Inferior parietal cortex (tissue), 1 donor: ENCODE measurements around the gene GPRC5B.
A peak's percentile ranks its signal among the peaks of the same experiment; 100 is the strongest.

ENCODE experiments used
- DNase-seq: peaks from one replicate; pipeline ENCODE4 v3.0.0-alpha.2; 2016; ENCODE audit errors: extremely low spot score

Gene GPRC5B

DNA sequence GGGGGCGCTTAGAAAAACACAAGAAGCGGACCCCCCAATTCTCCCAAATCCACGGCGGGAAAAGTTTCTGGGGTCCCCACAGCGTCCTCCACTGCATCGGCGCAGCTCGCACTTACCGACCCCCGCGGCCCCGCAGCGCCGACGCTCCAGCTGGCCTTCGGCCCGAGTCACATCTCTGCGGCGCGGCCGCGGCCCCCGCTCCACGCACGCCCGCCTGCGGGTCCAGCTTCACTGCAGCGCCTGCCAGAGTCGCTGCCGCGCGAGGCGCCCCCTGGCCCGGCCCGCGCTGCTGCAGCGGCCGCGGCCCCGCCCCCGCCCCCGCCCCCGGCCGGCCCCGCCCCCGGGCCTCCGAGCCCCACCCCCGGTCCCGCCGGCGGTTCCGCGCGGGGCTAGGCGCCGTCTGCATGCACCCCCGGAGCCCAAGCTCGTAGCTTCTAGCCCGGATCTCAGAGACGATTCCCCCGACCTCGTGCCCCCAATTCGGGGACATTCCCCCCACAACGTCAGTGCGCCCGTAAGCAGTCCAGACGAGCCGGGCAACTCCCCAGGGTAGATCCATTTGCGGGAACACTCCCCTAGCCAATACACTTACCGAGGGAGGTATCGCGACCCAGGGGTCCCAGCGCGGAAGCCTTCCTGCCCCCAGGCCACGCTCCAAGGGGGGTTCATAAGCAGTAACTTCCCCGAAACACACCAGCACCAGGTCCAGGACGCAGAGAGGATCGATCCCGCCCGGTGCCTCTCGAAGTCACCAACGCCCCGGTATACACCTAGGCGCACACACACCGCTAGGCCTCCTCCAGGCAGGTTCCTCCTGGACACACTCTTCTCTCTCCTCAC is at the start of gene GPRC5B:
Gene GPRC5B, minus strand, starts transcription at position 238 of the 840 bp plus-strand sequence. CDS start 12,003 bp downstream, outside the sequence.
- no peak for DNase-seq

GRCh38 chr16:19933740-19934139 is 49.1 kb upstream of the GPRC5B start:
- DNase-seq = no peak

DNA sequence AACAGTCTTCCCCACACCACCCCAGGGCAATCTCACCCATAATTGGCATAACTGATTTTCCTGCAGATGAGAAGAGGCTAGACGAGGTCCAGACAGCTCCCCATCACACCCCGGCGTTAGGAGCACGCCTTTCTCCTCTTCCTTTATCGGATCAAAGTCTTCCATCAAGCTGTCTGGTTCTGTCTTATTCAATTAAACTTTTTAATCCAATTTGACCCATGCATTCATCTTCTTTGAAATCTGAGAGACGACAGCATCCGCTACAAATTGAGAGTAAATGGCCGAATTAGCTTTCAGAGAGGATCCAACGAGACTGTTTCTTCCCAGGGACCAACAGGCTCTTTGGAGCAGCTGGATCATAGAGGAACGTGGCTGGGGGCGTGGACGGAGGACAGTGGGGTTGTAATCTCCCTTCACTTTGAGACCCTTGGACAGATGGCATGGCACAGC is 44.4 kb upstream of the GPRC5B start:
- DNase-seq = no peak

DNA sequence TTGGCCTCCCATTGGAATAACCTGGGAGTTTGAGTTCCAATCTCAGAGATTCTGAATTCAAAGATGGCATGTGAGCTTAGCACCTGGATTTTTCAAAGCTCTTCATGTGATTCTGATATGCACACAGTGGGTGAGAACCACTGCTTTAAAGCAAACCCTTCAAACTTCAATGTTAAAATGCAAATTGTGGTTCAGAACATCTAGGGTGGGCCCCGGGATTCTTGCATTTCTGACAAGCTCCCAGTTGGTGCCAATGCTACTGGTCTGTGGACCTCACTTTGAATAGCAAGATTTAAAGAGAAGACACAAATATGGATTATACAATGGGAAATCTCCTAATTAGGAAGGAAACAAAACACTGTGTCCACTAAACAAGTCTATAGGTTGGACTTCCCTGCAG is 43.8 kb upstream of the GPRC5B start:
- DNase-seq = no peak

GRCh38 chr16:19926449-19927390 is 42.1 kb upstream of the GPRC5B start:
- no peak for DNase-seq

DNA sequence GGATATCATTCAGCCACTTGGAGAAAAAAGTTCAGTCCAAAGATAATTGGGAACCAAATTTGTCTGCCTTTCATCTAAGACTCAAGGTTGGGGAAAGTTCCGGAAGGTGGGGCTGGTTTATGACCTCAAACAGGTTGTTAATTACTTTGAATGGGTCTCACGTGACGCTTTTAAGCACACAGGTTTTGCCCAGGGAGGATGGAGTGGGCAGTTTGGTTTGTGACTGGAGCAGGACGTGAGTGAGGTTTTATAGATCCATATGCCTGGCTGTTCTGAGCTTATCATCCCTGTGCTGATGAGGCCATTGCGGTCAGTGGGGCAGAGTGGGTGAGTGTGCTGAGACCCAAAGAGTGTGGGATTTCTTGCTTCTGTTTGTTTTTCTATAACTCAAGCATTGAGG is 38.7 kb upstream of the GPRC5B start:
- no peak for DNase-seq

- DNase-seq = no peak
These were observed 34.5 kb upstream of the GPRC5B start for GRCh38 chr16:19919142-19919541.

DNA sequence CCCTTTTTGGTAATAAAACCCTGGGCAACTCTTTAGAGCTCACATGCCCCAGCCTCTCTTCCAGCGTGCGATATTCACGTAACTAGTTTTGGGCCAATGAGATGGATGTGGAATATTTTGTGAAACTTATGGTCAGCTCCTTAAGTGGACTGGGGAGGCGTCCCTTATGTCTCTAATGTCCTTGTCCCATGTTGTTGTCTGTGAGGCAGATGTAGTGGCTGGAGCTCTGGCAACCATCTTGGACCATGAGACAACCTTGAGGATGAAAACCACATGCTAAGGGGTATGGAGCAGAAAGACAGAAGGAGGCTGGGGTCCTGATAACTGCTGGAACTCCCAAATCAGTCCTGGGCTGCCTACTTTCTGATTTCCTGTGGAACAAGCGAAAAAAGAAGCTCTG is 31.4 kb upstream of the GPRC5B start:
- DNase-seq = no peak

DNA sequence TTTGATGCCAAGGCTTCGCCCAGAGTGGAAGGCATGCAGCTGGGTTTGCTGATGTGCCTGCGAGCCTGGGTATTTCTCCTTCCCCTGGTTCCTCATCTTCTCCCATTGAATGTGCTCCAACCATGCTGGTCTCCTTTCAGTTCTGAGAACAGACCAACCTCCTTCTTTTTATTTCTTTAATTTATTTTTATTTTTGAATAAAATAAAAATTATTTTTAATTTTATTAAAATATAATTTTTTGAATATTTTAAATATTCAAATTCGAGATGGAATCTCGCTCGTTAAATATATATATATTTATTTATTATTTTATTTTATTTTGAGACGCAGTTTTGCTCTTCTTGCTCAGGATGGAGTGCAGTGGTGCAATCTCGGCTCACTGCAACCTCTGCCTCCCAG is 30.2 kb upstream of the GPRC5B start:
- no peak for DNase-seq

DNA sequence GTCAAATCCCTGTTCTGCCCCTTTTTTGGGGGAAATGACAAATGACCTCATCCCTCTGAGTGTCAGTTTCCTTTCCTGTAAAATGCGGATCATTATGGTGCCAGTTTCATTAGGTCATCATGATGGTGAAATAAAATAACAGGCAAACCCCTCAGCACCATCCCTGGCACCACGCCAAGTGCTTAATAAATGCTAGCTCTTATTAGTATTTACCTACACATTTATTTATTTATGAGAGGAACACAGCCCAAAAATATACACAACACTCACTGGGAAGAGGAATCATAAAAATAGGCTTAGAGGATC is 28.6 kb upstream of the GPRC5B start:
- DNase-seq = no peak

DNA sequence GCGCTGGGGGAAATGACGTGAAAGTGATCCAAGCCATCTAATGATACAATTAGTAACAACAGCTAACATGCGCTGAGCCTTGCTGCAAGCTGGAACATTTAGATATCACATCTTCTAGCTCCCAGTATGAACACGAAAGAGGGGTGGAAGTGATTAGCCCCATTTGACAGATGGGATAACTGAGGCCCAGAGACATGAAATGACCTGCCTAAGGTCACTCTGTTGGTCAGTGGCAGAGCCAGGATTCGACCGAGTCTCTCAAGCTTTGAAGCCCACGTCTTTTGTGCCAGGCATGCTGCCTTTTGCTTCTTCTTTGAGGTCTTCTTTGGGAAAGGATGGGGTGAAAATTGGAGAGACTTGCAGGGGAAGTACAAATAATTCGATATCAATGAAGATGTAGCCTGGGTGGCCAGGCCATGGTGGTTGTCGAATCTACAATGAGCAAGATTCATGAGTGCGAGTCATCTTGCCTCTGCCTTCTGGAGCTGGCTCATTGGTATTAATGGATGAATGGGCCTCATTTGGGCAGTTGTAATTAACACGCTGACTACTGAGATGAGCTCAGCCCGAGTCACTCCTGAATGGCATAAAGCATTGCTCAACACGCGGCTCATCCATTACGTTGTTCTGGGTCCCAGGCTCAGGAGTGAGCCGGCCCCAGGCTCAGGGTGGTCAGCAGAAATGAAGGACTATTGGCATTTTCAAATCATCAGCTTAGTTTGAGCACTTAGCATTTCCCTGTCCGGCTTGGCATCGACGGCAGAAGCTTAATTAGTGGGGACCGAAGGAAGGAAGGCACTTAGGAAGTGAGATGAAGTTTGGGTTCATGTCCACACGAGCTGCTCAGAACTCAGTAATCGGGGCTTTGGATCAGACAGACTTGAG is 28.0 kb upstream of the GPRC5B start:
- no peak for DNase-seq

DNA sequence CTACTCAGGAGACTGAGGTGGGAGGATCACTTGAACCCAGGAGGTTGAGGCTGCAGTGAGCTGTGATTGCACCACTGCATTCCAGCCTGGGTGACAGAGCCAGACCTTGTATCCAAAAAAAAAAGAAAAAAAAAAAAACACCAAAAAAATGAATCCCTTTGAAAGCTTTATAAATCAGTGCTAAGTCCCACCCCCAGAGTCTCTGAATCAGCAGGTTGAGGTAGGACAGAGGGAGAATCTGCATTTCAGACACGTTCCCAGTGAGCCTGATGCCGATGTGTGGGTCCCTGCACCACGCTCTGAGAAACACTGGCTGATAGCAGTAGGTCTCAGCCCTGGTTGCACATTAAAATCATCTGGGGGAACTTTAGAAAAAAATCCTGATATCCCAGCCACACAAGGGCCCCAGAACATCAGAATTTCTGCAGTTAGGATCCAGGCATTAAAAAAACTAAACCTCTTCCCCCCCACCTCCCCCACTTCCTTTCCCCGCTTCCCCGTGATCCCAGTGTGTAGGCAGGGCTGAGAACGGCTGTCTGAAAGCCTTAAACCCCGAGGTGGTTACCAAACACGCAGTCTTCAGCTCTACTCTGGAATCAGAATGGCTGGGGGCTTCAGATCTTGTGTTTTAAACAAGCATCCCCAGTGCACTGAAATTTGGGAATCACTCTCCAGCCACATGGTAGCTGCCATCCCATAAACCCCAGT is 27.3 kb upstream of the GPRC5B start:
- no peak for DNase-seq

GRCh38 chr16:19911204-19911603 is 26.6 kb upstream of the GPRC5B start:
- DNase-seq = no peak

DNA sequence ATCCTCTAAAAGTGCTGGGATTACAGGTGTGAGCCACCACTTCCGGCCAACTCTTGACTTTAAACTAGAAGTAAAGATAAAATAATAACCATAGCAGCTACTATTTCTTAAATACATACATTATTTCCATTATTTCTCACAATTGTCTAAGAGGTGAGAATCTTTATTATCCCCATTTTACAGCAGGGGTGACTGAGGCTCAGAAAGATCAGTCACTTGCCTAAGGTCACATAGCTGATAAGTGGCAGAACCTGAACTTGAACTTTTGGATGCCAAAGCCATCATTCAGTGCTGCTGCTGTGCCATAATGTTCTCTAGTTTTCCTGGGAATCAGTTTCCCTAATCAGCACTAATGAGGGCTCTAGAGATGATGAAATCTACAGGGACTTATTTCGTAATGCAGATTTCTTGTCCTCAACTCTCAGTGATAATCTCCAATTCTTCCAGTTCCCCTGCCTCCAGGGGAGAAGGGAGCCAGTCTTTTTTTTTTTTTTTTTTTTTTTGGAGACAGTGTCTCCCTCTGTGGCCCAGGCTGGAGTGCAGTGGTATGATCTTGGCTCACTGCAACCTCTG is 25.2 kb upstream of the GPRC5B start:
- no peak for DNase-seq

- DNase-seq = no peak
These were observed 24.3 kb upstream of the GPRC5B start for GRCh38 chr16:19908921-19909320.

DNA sequence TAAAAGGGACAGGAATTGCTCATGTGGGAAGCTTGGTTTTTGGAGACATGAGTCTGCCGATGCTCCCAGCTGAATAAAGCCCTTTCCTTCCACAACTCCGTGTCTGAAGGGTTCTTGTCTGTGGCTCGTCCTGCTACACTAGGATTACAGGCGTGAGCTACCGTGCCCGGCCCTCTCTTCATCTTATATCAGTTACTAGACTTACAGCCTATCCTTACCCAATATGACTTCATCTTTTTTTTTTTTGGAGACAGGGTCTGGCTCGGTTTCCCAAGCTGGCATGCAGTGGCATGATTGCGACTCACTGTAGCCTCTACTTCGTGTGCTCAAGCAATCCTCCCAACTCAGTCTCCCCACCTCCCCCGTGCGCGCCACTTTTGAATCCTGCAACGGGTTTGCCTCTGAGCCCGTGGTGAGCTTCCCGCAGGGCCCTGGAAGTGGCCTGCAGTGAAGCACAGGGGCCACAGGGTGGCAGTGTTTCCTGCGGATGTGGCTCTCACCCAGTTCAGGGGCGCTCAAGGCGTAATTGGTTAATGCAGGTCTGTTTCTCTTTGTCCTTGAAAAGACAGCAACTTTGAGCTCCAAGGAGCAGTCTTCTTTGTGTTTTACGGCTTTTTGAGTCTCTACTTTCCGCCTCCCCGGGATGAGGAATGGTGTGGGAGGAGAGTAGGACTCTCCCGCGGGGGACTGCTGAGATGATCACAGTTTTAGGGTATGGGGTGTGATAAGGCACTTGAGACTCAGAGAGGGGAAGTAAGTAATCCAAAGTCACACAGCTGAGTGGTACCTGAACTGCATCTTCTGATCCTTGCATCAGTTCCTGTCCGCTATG is 22.7 kb upstream of the GPRC5B start:
- DNase-seq = peak; percentile 80

- no peak for DNase-seq
These were observed 16.5 kb upstream of the GPRC5B start for GRCh38 chr16:19901164-19901563.

DNA sequence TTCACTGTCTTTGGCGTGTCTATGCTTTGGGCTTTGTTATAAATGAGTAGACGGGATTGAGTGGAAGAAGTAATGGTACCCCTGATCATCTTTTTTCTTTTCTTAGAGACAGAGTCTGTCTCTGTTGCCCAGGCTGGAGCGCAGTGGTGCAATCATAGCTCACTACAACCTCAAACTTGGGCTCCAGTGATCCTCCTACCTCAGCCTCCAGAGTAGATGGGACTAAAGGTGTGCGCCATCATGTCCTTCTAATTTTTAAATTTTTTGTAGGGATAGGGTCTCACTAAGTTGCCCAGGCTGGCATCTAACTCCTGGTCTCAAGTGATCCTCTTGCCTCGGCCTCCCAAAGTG is 14.9 kb upstream of the GPRC5B start:
- no peak for DNase-seq

DNA sequence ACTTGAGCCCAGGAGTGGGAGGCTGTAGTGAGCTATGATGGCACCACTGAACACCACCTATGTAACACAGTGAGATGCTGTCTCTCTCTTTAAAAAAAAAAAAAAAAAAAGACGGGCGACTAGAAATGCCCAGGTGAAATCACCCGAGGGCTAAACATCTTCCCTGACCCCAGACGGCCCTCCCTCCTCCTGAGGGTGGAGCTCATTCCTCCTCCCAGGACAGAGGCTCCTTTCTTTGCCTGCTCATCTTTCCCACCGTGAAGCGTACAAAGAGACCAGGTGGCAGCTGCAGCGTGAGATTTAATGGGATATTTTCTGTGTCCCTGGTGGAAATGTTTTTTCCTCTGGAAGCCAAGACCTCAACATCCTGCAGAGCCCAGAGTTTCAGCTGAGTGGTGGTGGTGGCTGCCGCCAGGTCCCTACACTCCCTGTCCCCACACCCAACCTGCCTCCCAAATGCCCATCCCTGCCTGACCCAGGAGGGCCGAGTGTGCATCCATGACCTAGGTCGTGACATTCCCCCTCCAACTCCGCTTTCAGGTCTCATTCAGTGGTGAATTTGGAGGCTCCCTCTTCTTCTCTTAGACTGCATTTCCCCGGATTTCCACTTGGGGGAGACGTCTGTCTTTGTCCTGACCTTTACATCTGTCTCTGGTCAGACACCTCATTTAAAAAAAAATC is 14.4 kb upstream of the GPRC5B start:
- DNase-seq = peak; percentile 76
